Measurements from ENCODE around the gene MAGIX. TPM values are rescaled to one million over a fixed set of nuclear protein-coding genes. Genes with fewer than 3 reads are reported as not detected.

MAGIX gene
- total and polyA plus RNA-seq, 2 experiments from 2014 or later, result 3.2 to 6.8 TPM

DNA sequence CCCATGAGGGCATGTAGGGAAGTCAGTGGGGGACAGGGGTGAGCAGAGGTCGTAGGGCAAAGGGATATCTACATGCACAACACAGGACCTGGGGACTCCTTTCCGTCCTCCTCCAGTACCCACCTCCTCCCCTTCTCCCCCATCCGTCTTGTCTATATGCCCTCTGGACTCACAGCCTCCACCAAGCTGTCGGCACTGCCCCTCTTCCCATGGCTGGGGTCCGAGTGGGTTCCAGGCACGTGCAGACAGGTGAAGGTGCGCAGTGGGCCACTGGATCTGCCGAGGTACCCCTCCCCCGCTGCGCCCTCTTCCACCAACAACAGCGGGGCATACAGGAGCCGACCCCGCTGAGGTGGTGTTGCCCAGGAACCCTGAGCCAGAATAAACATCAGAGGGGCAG, 42.9 kb downstream of the MAGIX start:
- Histone ChIP-seq H3K27me3 (no peaks in the 10 kb centered on the region), H3K27ac (no peak overlapping the region), H3K36me3 (no peaks in the 10 kb centered on the region), H3K9me3 (ENCODE audit: low read depth) (no peaks in the 10 kb centered on the region), H3K4me3 (no peak overlapping the region), H3K4me1 (ENCODE audit: low read depth) (peaks cover 1% of the 10 kb centered on the region)
- TF ChIP-seq, protein P1, sequence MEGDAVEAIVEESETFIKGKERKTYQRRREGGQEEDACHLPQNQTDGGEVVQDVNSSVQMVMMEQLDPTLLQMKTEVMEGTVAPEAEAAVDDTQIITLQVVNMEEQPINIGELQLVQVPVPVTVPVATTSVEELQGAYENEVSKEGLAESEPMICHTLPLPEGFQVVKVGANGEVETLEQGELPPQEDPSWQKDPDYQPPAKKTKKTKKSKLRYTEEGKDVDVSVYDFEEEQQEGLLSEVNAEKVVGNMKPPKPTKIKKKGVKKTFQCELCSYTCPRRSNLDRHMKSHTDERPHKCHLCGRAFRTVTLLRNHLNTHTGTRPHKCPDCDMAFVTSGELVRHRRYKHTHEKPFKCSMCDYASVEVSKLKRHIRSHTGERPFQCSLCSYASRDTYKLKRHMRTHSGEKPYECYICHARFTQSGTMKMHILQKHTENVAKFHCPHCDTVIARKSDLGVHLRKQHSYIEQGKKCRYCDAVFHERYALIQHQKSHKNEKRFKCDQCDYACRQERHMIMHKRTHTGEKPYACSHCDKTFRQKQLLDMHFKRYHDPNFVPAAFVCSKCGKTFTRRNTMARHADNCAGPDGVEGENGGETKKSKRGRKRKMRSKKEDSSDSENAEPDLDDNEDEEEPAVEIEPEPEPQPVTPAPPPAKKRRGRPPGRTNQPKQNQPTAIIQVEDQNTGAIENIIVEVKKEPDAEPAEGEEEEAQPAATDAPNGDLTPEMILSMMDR (IDR thresholded peaks at IDR 0.05; ENCODE audit: low read depth, low read length), result no peak
- DNase-seq (ENCODE audit: low read depth in 1 of 2, low spot score in 1 of 2), result no peak

- no peaks in the 10 kb centered on the region for H3K36me3 ChIP-seq
- H3K4me1 ChIP-seq (ENCODE audit: low read depth), result no peaks in the 10 kb centered on the region
- no peak for DNase-seq (ENCODE audit: low read depth in 1 of 2, low spot score in 1 of 2)
- no peaks in the 10 kb centered on the region for H3K9me3 ChIP-seq (ENCODE audit: low read depth)
- H3K4me3 ChIP-seq, result no peak overlapping the region
- no peak overlapping the region for H3K27ac ChIP-seq
- no peaks in the 10 kb centered on the region for H3K27me3 ChIP-seq
- TF ChIP-seq, protein P1 (IDR thresholded peaks at IDR 0.05; ENCODE audit: low read depth, low read length), result no peak
Measured at GRCh38 chrX:49206543-49206942, 44.0 kb downstream of the MAGIX start.

DNA sequence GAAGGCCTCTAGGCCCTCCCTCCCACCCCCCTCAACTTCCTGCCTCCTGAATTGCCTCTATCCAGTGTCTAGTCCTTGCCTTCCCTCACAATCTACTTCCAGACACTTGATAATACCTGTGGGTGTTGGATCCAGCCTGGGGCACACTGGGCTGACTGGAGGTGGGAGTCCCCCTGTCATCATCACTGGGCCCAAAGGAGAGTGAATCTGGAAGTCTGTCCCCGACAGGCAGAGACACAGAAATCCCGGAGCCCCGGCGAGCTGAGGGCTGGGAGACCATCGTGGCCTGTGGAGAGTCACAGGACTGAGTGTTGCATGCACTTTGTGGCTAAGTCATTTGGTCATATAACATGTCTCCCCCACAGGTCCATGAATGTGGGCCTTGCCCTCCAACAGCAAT, 45.8 kb downstream of the MAGIX start:
- TF ChIP-seq, protein P1 (IDR thresholded peaks at IDR 0.05; ENCODE audit: low read depth, low read length), result no peak
- Histone ChIP-seq H3K9me3 (ENCODE audit: low read depth) (no peaks in the 10 kb centered on the region), H3K36me3 (no peaks in the 10 kb centered on the region), H3K27ac (no peak overlapping the region), H3K4me3 (no peak overlapping the region), H3K4me1 (ENCODE audit: low read depth) (no peaks in the 10 kb centered on the region), H3K27me3 (no peaks in the 10 kb centered on the region)
- no peak for DNase-seq (ENCODE audit: low read depth in 1 of 2, low spot score in 1 of 2)

GRCh38 chrX:49209434-49210251, 47.1 kb downstream of the MAGIX start:
- H3K4me1 ChIP-seq (ENCODE audit: low read depth), result no peaks in the 10 kb centered on the region
- no peaks in the 10 kb centered on the region for H3K27me3 ChIP-seq
- no peak overlapping the region for H3K27ac ChIP-seq
- H3K4me3 ChIP-seq, result no peak overlapping the region
- no peaks in the 10 kb centered on the region for H3K9me3 ChIP-seq (ENCODE audit: low read depth)
- no peaks in the 10 kb centered on the region for H3K36me3 ChIP-seq
- TF ChIP-seq, protein P1 (IDR thresholded peaks at IDR 0.05; ENCODE audit: low read depth, low read length), result no peak
- DNase-seq (ENCODE audit: low read depth in 1 of 2, low spot score in 1 of 2), result no peak

GRCh38 chrX:49210406-49210805, 47.8 kb downstream of the MAGIX start:
- Histone ChIP-seq H3K4me1 (ENCODE audit: low read depth) (no peaks in the 10 kb centered on the region), H3K27me3 (no peaks in the 10 kb centered on the region), H3K4me3 (no peak overlapping the region), H3K27ac (no peak overlapping the region), H3K36me3 (no peaks in the 10 kb centered on the region), H3K9me3 (ENCODE audit: low read depth) (no peaks in the 10 kb centered on the region)
- no peak for DNase-seq (ENCODE audit: low read depth in 1 of 2, low spot score in 1 of 2)
- TF ChIP-seq, protein P1 (IDR thresholded peaks at IDR 0.05; ENCODE audit: low read depth, low read length), result no peak
